PC-9 (cell line): ENCODE data around the gene GAL3ST3.

Experiments
- CTCF ChIP-seq: fragments of 200-600 bp; sonication (generic); conservative IDR thresholded peaks from 2 replicates; pipeline ENCODE4 v1.6.1; 2017; ENCODE audit warnings: mixed run types, antibody characterized with exemption, mild to moderate bottlenecking, moderate library complexity
- EZH2 ChIP-seq: fragments of 200-600 bp; sonication (generic); IDR thresholded peaks from 2 replicates; pipeline ENCODE4 v1.8.0; 2017; ENCODE audit warnings: antibody characterized with exemption, low read depth

DNA sequence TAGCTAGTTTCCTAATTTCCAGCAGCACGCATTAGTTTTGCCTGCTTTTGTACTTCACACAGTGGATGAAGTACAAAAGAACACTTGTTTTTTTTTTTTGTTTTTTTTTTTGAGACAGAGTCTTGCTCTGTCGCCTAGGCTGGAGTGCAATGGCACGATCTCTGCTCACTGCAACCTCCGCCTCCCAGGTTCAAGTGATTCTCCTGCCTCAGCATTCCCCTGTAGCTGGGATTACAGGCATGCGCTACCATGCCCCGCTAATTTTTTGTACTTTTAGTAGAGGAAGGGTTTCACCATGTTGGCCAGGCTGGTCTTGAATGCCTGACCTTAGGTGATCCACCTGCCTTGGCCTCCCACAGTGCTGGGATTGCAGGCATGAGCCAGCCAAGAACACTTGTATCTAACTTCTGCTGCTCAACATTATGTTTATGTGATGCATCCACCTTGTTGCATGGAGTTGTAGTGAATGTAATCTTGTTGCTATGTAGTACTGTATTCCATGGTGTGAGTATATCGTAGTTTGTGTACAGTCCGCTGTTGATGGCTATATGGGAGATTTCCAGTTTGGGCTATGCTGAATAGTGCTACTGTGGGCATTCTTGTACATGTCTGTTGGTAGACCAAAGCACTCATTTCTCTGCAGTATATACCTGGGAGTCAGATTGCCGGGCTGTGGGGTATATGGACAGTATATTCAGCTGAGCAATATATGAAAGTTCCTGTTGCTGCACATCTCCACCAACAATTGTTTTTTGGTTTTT lies 38.4 kb upstream of the GAL3ST3 start:
- TF ChIP-seq CTCF (no peak), EZH2 (no peak)
